GM12878 (cell line): ENCODE results near the gene ALG12. TPM values are rescaled to one million over a fixed set of nuclear protein-coding genes. Genes with fewer than 3 reads are reported as not detected.

Experiments
- BMI1 ChIP-seq: fragments of 450-650 bp; IDR thresholded peaks from 2 replicates; pipeline ENCODE4 v1.6.1; 2016; ENCODE audit warnings: mild to moderate bottlenecking, moderate library complexity, borderline replicate concordance
- BRCA1 ChIP-seq: IDR thresholded peaks from 2 replicates; pipeline ENCODE4 v1.6.1; 2011; ENCODE audit warnings: low read depth, low read length, improper control_type of control experiment
- CBX5 ChIP-seq: sonication (generic); IDR thresholded peaks from 2 replicates; pipeline ENCODE4 v1.6.1; 2016; ENCODE audit warnings: low read depth, moderate library complexity, mild to moderate bottlenecking, inconsistent platforms
- DPF2 ChIP-seq: fragments of 450-650 bp; IDR thresholded peaks from 2 replicates; pipeline ENCODE4 v1.6.1; 2017; ENCODE audit warnings: mild to moderate bottlenecking
- E2F4 ChIP-seq: IDR thresholded peaks from 2 replicates; pipeline ENCODE4 v1.6.1; 2012; ENCODE audit warnings: low read depth, low read length, improper control_type of control experiment
- EED ChIP-seq: sonication (generic); IDR thresholded peaks from 2 replicates; pipeline ENCODE4 v1.6.1; 2016; ENCODE audit warnings: antibody characterized with exemption, low read depth
- ESRRA ChIP-seq: IDR thresholded peaks from 2 replicates; pipeline ENCODE4 v1.6.1; 2012; ENCODE audit warnings: mild to moderate bottlenecking, low read length, improper control_type of control experiment
- IRF3 ChIP-seq: fragments of 450-650 bp; IDR thresholded peaks from 2 replicates; pipeline ENCODE4 v1.6.1; 2014; ENCODE audit warnings: mild to moderate bottlenecking
- NR2C1 ChIP-seq: fragments of 450-650 bp; IDR thresholded peaks from 2 replicates; pipeline ENCODE4 v1.6.1; 2017; ENCODE audit warnings: antibody characterized with exemption, mild to moderate bottlenecking, moderate library complexity
- SIN3A ChIP-seq: IDR thresholded peaks from 2 replicates; pipeline ENCODE4 v1.6.1; 2012; ENCODE audit warnings: low read depth, low read length, improper control_type of control experiment
- TARDBP ChIP-seq: IDR thresholded peaks from 2 replicates; pipeline ENCODE4 v1.6.1; 2016; ENCODE audit warnings: borderline replicate concordance
- TCF7 ChIP-seq: IDR thresholded peaks from 2 replicates; pipeline ENCODE4 v1.6.1; 2014; ENCODE audit warnings: antibody characterized with exemption, borderline replicate concordance
- ZNF24 ChIP-seq: fragments of 450-650 bp; IDR thresholded peaks from 2 replicates; pipeline ENCODE4 v1.6.1; 2017; ENCODE audit warnings: antibody characterized with exemption, mild to moderate bottlenecking
- ZNF592 ChIP-seq: fragments of 450-650 bp; IDR thresholded peaks from 2 replicates; pipeline ENCODE4 v1.6.1; 2017; ENCODE audit warnings: mild to moderate bottlenecking, moderate library complexity
- polyA plus RNA-seq, 11 experiments: library from polyadenylated mRNA; depleted of rRNA in 4 of 11; unstranded in 6 of 11; stranded (reverse) in 5 of 11; fragments of >200 nt; fragmentation: Nextera tagmentation in 4 of 11; fragmentation: Illumina TruSeq in 1 of 11; extraction: Ambion mirVana in 4 of 11; extraction: Trizol in 1 of 11; gene quantifications; 1 replicate in 1 of 11; 2 replicates in 10 of 11; pipeline versions ENCODE4 v1.2.1 to v1.2.3, GENCODE V29; 2011 to 2016; ENCODE audit warnings: inconsistent platforms in 2 of 11, missing spikeins in 2 of 11, low read depth in 1 of 11
- total RNA-seq, 4 experiments: library from RNA; depleted of rRNA in 3 of 4; stranded (reverse); fragments of >200 nt in 3 of 4; fragmentation: Illumina TruSeq in 1 of 4; extraction: Trizol in 1 of 4; gene quantifications; 2 replicates each; pipeline versions ENCODE4 v1.2.1 to v1.2.3, GENCODE V29; 2013 to 2021
- TF ChIP-seq, protein P1 (sequence below): fragments of 450-650 bp; IDR thresholded peaks from 2 replicates; pipeline ENCODE4 v1.6.1; 2017; ENCODE audit warnings: mild to moderate bottlenecking

The ALG12 gene
- total and polyA plus RNA-seq, 10 of the 15 experiments (the other 5 are each of a cell fraction or from before 2014, with no cell fraction given): 0.22 to 23.4 (median 6.6) TPM

- TF ChIP-seq EED (no peak), IRF3 (no peak), ZNF592 (no peak), BMI1 (no peak), NR2C1 (no peak), CBX5 (no peak), SIN3A (no peak), TCF7 (no peak), E2F4 (no peak), BRCA1 (no peak), ZNF24 (no peak), DPF2 (peak; percentile 18; the same call in 1 of the 2 replicates), TARDBP (no peak), ESRRA (no peak)
- TF ChIP-seq, protein P1, sequence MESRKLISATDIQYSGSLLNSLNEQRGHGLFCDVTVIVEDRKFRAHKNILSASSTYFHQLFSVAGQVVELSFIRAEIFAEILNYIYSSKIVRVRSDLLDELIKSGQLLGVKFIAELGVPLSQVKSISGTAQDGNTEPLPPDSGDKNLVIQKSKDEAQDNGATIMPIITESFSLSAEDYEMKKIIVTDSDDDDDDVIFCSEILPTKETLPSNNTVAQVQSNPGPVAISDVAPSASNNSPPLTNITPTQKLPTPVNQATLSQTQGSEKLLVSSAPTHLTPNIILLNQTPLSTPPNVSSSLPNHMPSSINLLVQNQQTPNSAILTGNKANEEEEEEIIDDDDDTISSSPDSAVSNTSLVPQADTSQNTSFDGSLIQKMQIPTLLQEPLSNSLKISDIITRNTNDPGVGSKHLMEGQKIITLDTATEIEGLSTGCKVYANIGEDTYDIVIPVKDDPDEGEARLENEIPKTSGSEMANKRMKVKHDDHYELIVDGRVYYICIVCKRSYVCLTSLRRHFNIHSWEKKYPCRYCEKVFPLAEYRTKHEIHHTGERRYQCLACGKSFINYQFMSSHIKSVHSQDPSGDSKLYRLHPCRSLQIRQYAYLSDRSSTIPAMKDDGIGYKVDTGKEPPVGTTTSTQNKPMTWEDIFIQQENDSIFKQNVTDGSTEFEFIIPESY: no peak
Measured at GRCh38 chr22:49934891-49935557, 16.8 kb upstream of the ALG12 start (continued).
